ENCODE results near the gene RPAP3.
A peak's percentile ranks its signal among the peaks of the same experiment; 100 is the strongest.
"Not testable (repeated sequence)": the region's sequence is repeated elsewhere in the genome, so short reads cannot be mapped to it uniquely, and the experiment has no call there.

Gene RPAP3

GRCh38 chr12:47687636-47688035, 18.2 kb downstream of the RPAP3 start:
- DNase-seq (ENCODE audit: extremely low read depth, insufficient read length) = no peak
- Histone ChIP-seq H3K27me3 (replicated peaks; ENCODE audit: control insufficient read depth, insufficient read depth, low read length) (no peaks in the 10 kb centered on the region), H3K4me3 (replicated peaks; ENCODE audit: low read depth, low read length) (no peak overlapping the region), H3K36me3 (ENCODE audit: control insufficient read depth, insufficient read depth, low read length) (no peaks in the 10 kb centered on the region; the same call in 1 of the 2 replicates)
- no peak for TF ChIP-seq CTCF (IDR thresholded peaks at IDR 0.05; ENCODE audit: insufficient read depth, low read length, poor library complexity, severe bottlenecking)

- DNase-seq (ENCODE audit: extremely low read depth, insufficient read length) = no peak
- peak; percentile 58 for TF ChIP-seq CTCF (IDR thresholded peaks at IDR 0.05; ENCODE audit: insufficient read depth, low read length, poor library complexity, severe bottlenecking)
- Histone ChIP-seq H3K4me3 (replicated peaks; ENCODE audit: low read depth, low read length) (no peak overlapping the region), H3K36me3 (ENCODE audit: control insufficient read depth, insufficient read depth, low read length) (no peaks in the 10 kb centered on the region; the same call in 1 of the 2 replicates), H3K27me3 (replicated peaks; ENCODE audit: control insufficient read depth, insufficient read depth, low read length) (no peaks in the 10 kb centered on the region)
These were observed 19.1 kb downstream of the RPAP3 start for GRCh38 chr12:47686645-47687240.

GRCh38 chr12:47679785-47680184, 26.0 kb downstream of the RPAP3 start:
- no peak for TF ChIP-seq CTCF (IDR thresholded peaks at IDR 0.05; ENCODE audit: insufficient read depth, low read length, poor library complexity, severe bottlenecking)
- no peaks in the 10 kb centered on the region for H3K27me3 ChIP-seq (replicated peaks; ENCODE audit: control insufficient read depth, insufficient read depth, low read length)

GRCh38 chr12:47672068-47672467, 33.8 kb downstream of the RPAP3 start:
- no peak overlapping the region for H3K4me3 ChIP-seq (replicated peaks; ENCODE audit: low read depth, low read length)
- DNase-seq (ENCODE audit: extremely low read depth, insufficient read length) = no peak
- no peak for TF ChIP-seq CTCF (IDR thresholded peaks at IDR 0.05; ENCODE audit: insufficient read depth, low read length, poor library complexity, severe bottlenecking)
- no peaks in the 10 kb centered on the region for H3K27me3 ChIP-seq (replicated peaks; ENCODE audit: control insufficient read depth, insufficient read depth, low read length)
- H3K36me3 ChIP-seq (ENCODE audit: control insufficient read depth, insufficient read depth, low read length) = peaks cover 3% of the 10 kb centered on the region

More at GRCh38 chr12:47679785-47680184, 26.0 kb downstream of the RPAP3 start:
- no peak for DNase-seq (ENCODE audit: extremely low read depth, insufficient read length)
- no peak overlapping the region for H3K4me3 ChIP-seq (replicated peaks; ENCODE audit: low read depth, low read length)
- no peaks in the 10 kb centered on the region; the same call in 1 of the 2 replicates for H3K36me3 ChIP-seq (ENCODE audit: control insufficient read depth, insufficient read depth, low read length)

- not testable (repeated sequence) for H3K36me3 ChIP-seq (ENCODE audit: control insufficient read depth, insufficient read depth, low read length); H3K27me3 ChIP-seq (replicated peaks; ENCODE audit: control insufficient read depth, insufficient read depth, low read length); H3K4me3 ChIP-seq (replicated peaks; ENCODE audit: low read depth, low read length); DNase-seq (ENCODE audit: extremely low read depth, insufficient read length)
These were observed 37.9 kb downstream of the RPAP3 start for GRCh38 chr12:47667935-47668334.

- no peaks in the 10 kb centered on the region; the same call in 1 of the 2 replicates for H3K36me3 ChIP-seq (ENCODE audit: control insufficient read depth, insufficient read depth, low read length)
- no peak for DNase-seq (ENCODE audit: extremely low read depth, insufficient read length)
- no peak overlapping the region for H3K4me3 ChIP-seq (replicated peaks; ENCODE audit: low read depth, low read length)
- H3K27me3 ChIP-seq (replicated peaks; ENCODE audit: control insufficient read depth, insufficient read depth, low read length) = no peaks in the 10 kb centered on the region
- TF ChIP-seq CTCF (IDR thresholded peaks at IDR 0.05; ENCODE audit: insufficient read depth, low read length, poor library complexity, severe bottlenecking) = no peak
These were observed 53.2 kb downstream of the RPAP3 start for GRCh38 chr12:47652521-47653234.

All from GM06990 (cell line).